HG03280 (cell line): Measurements from ENCODE around the gene LSM3.

Experiments used
- ATAC-seq: cut with Tn5 transposase; IDR thresholded peaks from one replicate; pipeline ENCODE4 v1.9.1; 2021; ENCODE audit warnings: mild to moderate bottlenecking, moderate library complexity; ENCODE audit not compliant: unreplicated experiment

LSM3 gene

GRCh38 chr3:14236902-14237301 is 58.3 kb downstream of the LSM3 start:
- ATAC-seq: no peak

- no peak for ATAC-seq
Measured at GRCh38 chr3:14237457-14237856, 58.8 kb downstream of the LSM3 start.

- no peak for ATAC-seq
Measured at GRCh38 chr3:14238356-14238755, 59.7 kb downstream of the LSM3 start.

- no peak for ATAC-seq
Measured at GRCh38 chr3:14238930-14239329, 60.3 kb downstream of the LSM3 start.

- ATAC-seq: no peak
Measured at GRCh38 chr3:14239940-14240339, 61.3 kb downstream of the LSM3 start.

- ATAC-seq: no peak
Measured at GRCh38 chr3:14240366-14240765, 61.7 kb downstream of the LSM3 start.

- no peak for ATAC-seq
Measured at GRCh38 chr3:14241716-14242115, 63.1 kb downstream of the LSM3 start.

GRCh38 chr3:14242490-14243311 is 64.1 kb downstream of the LSM3 start:
- ATAC-seq: no peak

GRCh38 chr3:14243782-14244181 is 65.2 kb downstream of the LSM3 start:
- no peak for ATAC-seq

- ATAC-seq: no peak
Measured at GRCh38 chr3:14244521-14245247, 66.1 kb downstream of the LSM3 start.

GRCh38 chr3:14245248-14245639 is 66.6 kb downstream of the LSM3 start:
- ATAC-seq: no peak

- ATAC-seq: no peak
Measured at GRCh38 chr3:14245822-14246221, 67.2 kb downstream of the LSM3 start.

- ATAC-seq: no peak
Measured at GRCh38 chr3:14246414-14246813, 67.8 kb downstream of the LSM3 start.

GRCh38 chr3:14248477-14248848 is 69.8 kb downstream of the LSM3 start:
- no peak for ATAC-seq

- no peak for ATAC-seq
Measured at GRCh38 chr3:14248849-14249523, 70.4 kb downstream of the LSM3 start.
